IMR-90 (cell line): Measurements from ENCODE around the gene PDE11A. TPM values are rescaled to one million over a fixed set of nuclear protein-coding genes. Genes with fewer than 3 reads are reported as not detected.

Experiments used
- ATAC-seq: fragments of 200-7000 bp; cut with Tn5 transposase; 2 replicates; pipeline ENCODE4 v1.9.1; 2020; ENCODE audit warnings: low read depth, mild to moderate bottlenecking, moderate library complexity
- BruUV-seq: library from RNA; stranded (reverse); fragments of 400-500 nt; replicated peaks from 2 replicates; lab custom pipeline; 2021; lab: Mats Ljungman, UMichigan
- CTCF ChIA-PET: fragments of 300-600 bp; formaldehyde crosslinking; extraction: SDS; loops from one replicate; lab custom pipeline; 2021; ENCODE audit warnings: antibody characterized with exemption; lab: Yijun Ruan, JAX
- POLR2A ChIA-PET: fragments of 300-600 bp; sonication (Branson Sonifier 250); formaldehyde crosslinking; loops from one replicate; lab custom pipeline; 2022; ENCODE audit warnings: antibody characterized with exemption; ENCODE audit not compliant: unreplicated experiment; lab: Charles Lee
- DNase-seq: peaks from one replicate; pipeline ENCODE4 v3.0.0; 2013
- H2AFZ ChIP-seq: replicated peaks from 2 replicates; pipeline ENCODE3; 2013; ENCODE audit warnings: low read length, mild to moderate bottlenecking; ENCODE audit not compliant: poor library complexity
- H2AK5ac ChIP-seq: 2 replicates; pipeline ENCODE4 v1.6.1; 2013; ENCODE audit warnings: low read depth, low read length, inconsistent platforms
- H2AK9ac ChIP-seq: replicated peaks from 2 replicates; pipeline ENCODE3; 2013; ENCODE audit warnings: mild to moderate bottlenecking, low read depth, low read length, moderate library complexity; ENCODE audit not compliant: poor library complexity
- H2BK120ac ChIP-seq: 2 replicates; pipeline ENCODE4 v1.6.1; 2013; ENCODE audit warnings: low read depth, low read length, inconsistent platforms
- H2BK15ac ChIP-seq: 3 replicates; pipeline ENCODE4 v1.6.1; 2013; ENCODE audit warnings: low read depth, low read length, inconsistent platforms
- H2BK20ac ChIP-seq: 2 replicates; pipeline ENCODE4 v1.6.1; 2013; ENCODE audit warnings: low read depth, mild to moderate bottlenecking, inconsistent platforms, low read length, moderate library complexity
- H2BK5ac ChIP-seq: 2 replicates; pipeline ENCODE4 v1.6.1; 2013; ENCODE audit warnings: mild to moderate bottlenecking, low read depth, low read length, inconsistent platforms; ENCODE audit not compliant: poor library complexity, severe bottlenecking
- H3K14ac ChIP-seq: replicated peaks from 2 replicates; pipeline ENCODE4 v1.6.1; 2013; ENCODE audit warnings: low read depth, low read length, inconsistent platforms
- H3K18ac ChIP-seq: 2 replicates; pipeline ENCODE4 v1.6.1; 2013; ENCODE audit warnings: low read depth, low read length, control low read depth
- H3K23ac ChIP-seq: 2 replicates; pipeline ENCODE4 v1.6.1; 2013; ENCODE audit warnings: low read depth, low read length, inconsistent platforms
- H3K27ac ChIP-seq: 2 replicates; pipeline ENCODE4 v1.5.1; 2013; ENCODE audit warnings: mild to moderate bottlenecking, control low read depth, low read length; ENCODE audit not compliant: insufficient read depth
- H3K27me3 ChIP-seq: 2 replicates; pipeline ENCODE4 v1.6.1; 2013; ENCODE audit warnings: low read length; ENCODE audit not compliant: control insufficient read depth, insufficient read depth
- H3K36me3 ChIP-seq: 2 replicates; pipeline ENCODE4 v1.6.1; 2013; ENCODE audit warnings: low read length, mixed read lengths; ENCODE audit not compliant: control insufficient read depth, insufficient read depth
- H3K4ac ChIP-seq: 2 replicates; pipeline ENCODE4 v1.6.1; 2013; ENCODE audit warnings: low read depth, low read length, inconsistent platforms
- H3K4me1 ChIP-seq: 2 replicates; pipeline ENCODE4 v1.6.1; 2013; ENCODE audit warnings: low read length, mixed read lengths; ENCODE audit not compliant: control insufficient read depth, insufficient read depth
- H3K4me2 ChIP-seq: 2 replicates; pipeline ENCODE4 v1.6.1; 2013; ENCODE audit warnings: low read depth, mild to moderate bottlenecking, control low read depth, low read length, moderate library complexity
- H3K4me3 ChIP-seq: 2 replicates; pipeline ENCODE4 v1.5.1; 2013; ENCODE audit warnings: low read depth, mild to moderate bottlenecking, control low read depth, low read length, moderate library complexity; ENCODE audit not compliant: insufficient read depth
- H3K56ac ChIP-seq: 2 replicates; pipeline ENCODE4 v1.6.1; 2013; ENCODE audit warnings: low read length, inconsistent platforms; ENCODE audit not compliant: insufficient read depth; ENCODE audit errors: extremely low read depth
- H3K79me1 ChIP-seq, 2 experiments: 2 replicates each; pipeline ENCODE4 v1.6.1; 2013; ENCODE audit warnings: low read length in 2 of 2, inconsistent platforms in 1 of 2, low read depth in 1 of 2
- H3K9ac ChIP-seq: 2 replicates; pipeline ENCODE4 v1.6.1; 2013; ENCODE audit warnings: low read depth, low read length, control low read depth
- H3K9me1 ChIP-seq: 2 replicates; pipeline ENCODE4 v1.6.1; 2013; ENCODE audit warnings: low read length, inconsistent platforms; ENCODE audit not compliant: insufficient read depth
- H3K9me3 ChIP-seq: 2 replicates; pipeline ENCODE4 v1.6.1; 2013; ENCODE audit warnings: low read length; ENCODE audit not compliant: control insufficient read depth, insufficient read depth
- H4K20me1 ChIP-seq: 2 replicates; pipeline ENCODE4 v1.6.1; 2013; ENCODE audit warnings: low read length, inconsistent platforms; ENCODE audit not compliant: insufficient read depth
- H4K5ac ChIP-seq: 2 replicates; pipeline ENCODE4 v1.6.1; 2013; ENCODE audit warnings: mild to moderate bottlenecking, low read depth, low read length, control low read depth
- H4K8ac ChIP-seq, 2 experiments: 2 replicates each; pipeline ENCODE4 v1.6.1; 2013; ENCODE audit warnings: low read depth in 2 of 2, low read length in 2 of 2, control low read depth in 1 of 2, inconsistent platforms in 1 of 2
- H4K91ac ChIP-seq: 2 replicates; pipeline ENCODE4 v1.6.1; 2013; ENCODE audit warnings: low read depth, low read length, inconsistent platforms; ENCODE audit not compliant: insufficient read depth
- BHLHE40 ChIP-seq: fragments of 150-350 bp; IDR thresholded peaks from 2 replicates; pipeline ENCODE4 v1.6.1; 2016; ENCODE audit warnings: mild to moderate bottlenecking, low read depth, low read length
- CEBPB ChIP-seq: IDR thresholded peaks from 2 replicates; pipeline ENCODE4 v1.6.1; 2012; ENCODE audit warnings: low read depth, low read length, improper control_type of control experiment
- CHD1 ChIP-seq: IDR thresholded peaks from 2 replicates; pipeline ENCODE4 v1.6.1; 2012; ENCODE audit warnings: low read depth, low read length, improper control_type of control experiment
- CTCF ChIP-seq: conservative IDR thresholded peaks from 2 replicates; pipeline ENCODE4 v1.5.1; 2012; ENCODE audit warnings: mild to moderate bottlenecking, low read depth, low read length, improper control_type of control experiment
- ELK1 ChIP-seq: fragments of 150-350 bp; IDR thresholded peaks from 2 replicates; pipeline ENCODE4 v1.6.1; 2016; ENCODE audit warnings: low read depth, mild to moderate bottlenecking, low read length, moderate library complexity, borderline replicate concordance
- MAFK ChIP-seq: IDR thresholded peaks from 2 replicates; pipeline ENCODE4 v1.6.1; 2012; ENCODE audit warnings: low read depth, low read length, improper control_type of control experiment
- MAZ ChIP-seq: IDR thresholded peaks from 2 replicates; pipeline ENCODE4 v1.6.1; 2012; ENCODE audit warnings: low read depth, mild to moderate bottlenecking, low read length, improper control_type of control experiment, moderate library complexity, borderline replicate concordance
- NFE2L2 ChIP-seq: fragments of 150-350 bp; IDR thresholded peaks from 2 replicates; pipeline ENCODE4 v1.6.1; 2016; ENCODE audit warnings: low read depth, mild to moderate bottlenecking, low read length
- POLR2A ChIP-seq: IDR thresholded peaks from 2 replicates; pipeline ENCODE4 v1.6.1; 2012; ENCODE audit warnings: mild to moderate bottlenecking, low read depth, low read length
- RAD21 ChIP-seq: IDR thresholded peaks from 2 replicates; pipeline ENCODE4 v1.6.1; 2012; ENCODE audit warnings: low read length, improper control_type of control experiment
- RCOR1 ChIP-seq: IDR thresholded peaks from 2 replicates; pipeline ENCODE4 v1.6.1; 2012; ENCODE audit warnings: mild to moderate bottlenecking, low read length, improper control_type of control experiment; ENCODE audit not compliant: insufficient replicate concordance
- SMC3 ChIP-seq: fragments of 150-350 bp; IDR thresholded peaks from 2 replicates; pipeline ENCODE4 v1.6.1; 2016; ENCODE audit warnings: low read depth, mild to moderate bottlenecking, antibody characterized with exemption, low read length, moderate library complexity
- USF2 ChIP-seq: fragments of 150-350 bp; IDR thresholded peaks from 2 replicates; pipeline ENCODE4 v1.6.1; 2017; ENCODE audit warnings: mild to moderate bottlenecking, antibody characterized with exemption, low read length, low read depth
- WGBS, 2 experiments: methylation state at CpG; one replicate each; pipeline versions ENCODE4 v1.1.5 to v1.1.7; 2013; ENCODE audit warnings: missing lambda C conversion rate in 2 of 2; ENCODE audit not compliant: insufficient read length in 1 of 2; ENCODE audit errors: extremely low coverage in 2 of 2; 5-methylcytosine and 5-hydroxymethylcytosine counted together
- dilution Hi-C: fragments of 300-500 bp; cut with HindIII; formaldehyde crosslinking; loops from one replicate; pipeline ENCODE4 v1.14.3; 2018; ENCODE audit warnings: low sequenced_read_pairs; ENCODE audit not compliant: unreplicated experiment
- in situ Hi-C: fragments of 300-500 bp; cut with MboI; formaldehyde crosslinking; loops from 3 replicates; pipeline ENCODE4 v1.14.3; 2019; ENCODE audit warnings: low sequenced_read_pairs, inconsistent platforms, mixed read lengths
- intact Hi-C: fragments of 100-400 bp; cut with micrococcal nuclease; formaldehyde crosslinking; loops from 2 replicates; pipeline ENCODE4 v1.10.0; 2022
- polyA plus RNA-seq, 3 experiments: library from polyadenylated mRNA; depleted of rRNA; stranded (reverse); fragments of >200 nt; gene quantifications; 2 replicates each; pipeline ENCODE4 v1.2.3, GENCODE V29; 2012; ENCODE audit warnings: low replicate concordance in 1 of 3
- total RNA-seq: library from RNA; depleted of rRNA; stranded (reverse); fragments of >200 nt; gene quantifications from 2 replicates; pipeline ENCODE4 v1.2.3, GENCODE V29; 2012

Gene PDE11A
- total and polyA plus RNA-seq, 2 of the 4 experiments (the other 2 are of a cell fraction): 0.21 to 0.72 TPM

- dilution Hi-C loops: no loop called here
- no peak overlapping the region for H3K4ac ChIP-seq
- H3K14ac ChIP-seq: no peak overlapping the region
- intact Hi-C loops: no loop called here
- no TSS peak for BruUV-seq
- no peak overlapping the region for H3K56ac ChIP-seq
- no peak overlapping the region for H4K8ac ChIP-seq
- H3K9me1 ChIP-seq: no peaks in the 10 kb centered on the region
- no peak overlapping the region for H2AK9ac ChIP-seq
- WGBS, 2 experiments: no CpG with 5 or more reads among the region's 2 CpGs
- H3K79me1 ChIP-seq: no peaks in the 10 kb centered on the region
- no peak overlapping the region for H3K4me3 ChIP-seq
- no peak overlapping the region for H2BK120ac ChIP-seq
- H4K91ac ChIP-seq: no peak overlapping the region
- no peak overlapping the region for H3K23ac ChIP-seq
- no peak overlapping the region for H2AK5ac ChIP-seq
- no peaks in the 10 kb centered on the region for H3K27me3 ChIP-seq
- H3K27ac ChIP-seq: no peak overlapping the region
- no peak overlapping the region for H3K18ac ChIP-seq
- no peak for TF ChIP-seq ELK1
- no peak for TF ChIP-seq CEBPB
- no peak for TF ChIP-seq CTCF
- no peak for TF ChIP-seq SMC3
- TF ChIP-seq CHD1: no peak
- no peak for TF ChIP-seq USF2
- TF ChIP-seq MAZ: no peak
- TF ChIP-seq MAFK: no peak
- no peak for TF ChIP-seq RAD21
- TF ChIP-seq NFE2L2: no peak
- TF ChIP-seq BHLHE40: no peak
- TF ChIP-seq RCOR1: no peak
- no peak for TF ChIP-seq POLR2A
- no peak for ATAC-seq
- H3K9me3 ChIP-seq: no peaks in the 10 kb centered on the region
- H2BK15ac ChIP-seq: no peak overlapping the region
- H2AFZ ChIP-seq: no peak overlapping the region
- H4K5ac ChIP-seq: no peak overlapping the region
- POLR2A ChIA-PET: no interaction called here
- in situ Hi-C loops: no loop called here
- no peaks in the 10 kb centered on the region for H4K20me1 ChIP-seq
- no peak overlapping the region for H2BK20ac ChIP-seq
- no peaks in the 10 kb centered on the region for H3K4me1 ChIP-seq
- H3K4me2 ChIP-seq: no peak overlapping the region
- CTCF ChIA-PET: interaction anchor here (0.6 kb wide), 1 partner anchor 23 kb away, joined by 3 read pairs; no protein-coding TSS in a partner anchor
- no peak overlapping the region for H3K9ac ChIP-seq
- no peak for DNase-seq
- H2BK5ac ChIP-seq: no peak overlapping the region
- no peaks in the 10 kb centered on the region for H3K36me3 ChIP-seq
Measured at GRCh38 chr2:177670791-177671535, 401.6 kb downstream of the PDE11A start.
